ENCODE measurements around the gene CDK5R1. TPM values are rescaled to one million over a fixed set of nuclear protein-coding genes. Genes with fewer than 3 reads are reported as not detected.

CDK5R1 gene
- polyA plus RNA-seq, 1 experiment, result 0.26 TPM

- CTCF ChIA-PET, result interaction anchor here (1.1 to 1.3 kb wide), 3 partner anchors 9 to 23 kb away, joined by 3 read pairs; no protein-coding TSS in a partner anchor
- POLR2A ChIA-PET, result no interaction called here
- Histone ChIP-seq H3K4me3 (ENCODE audit: low read depth, low read length) (no peak overlapping the region), H3K36me3 (ENCODE audit: control insufficient read depth, insufficient read depth, low read length) (no peaks in the 10 kb centered on the region; the same call in 1 of the 2 replicates), H3K27me3 (ENCODE audit: control insufficient read depth, insufficient read depth, low read length) (no peaks in the 10 kb centered on the region)
- no peak for DNase-seq (ENCODE audit: low read depth)
- TF ChIP-seq CTCF (IDR thresholded peaks at IDR 0.05; ENCODE audit: insufficient read depth, low read depth, low read length), result no peak
Measured at GRCh38 chr17:32492264-32492589, 5.4 kb downstream of the CDK5R1 start.

GRCh38 chr17:32492648-32493289 lies 6.0 kb downstream of the CDK5R1 start:
- Histone ChIP-seq H3K36me3 (ENCODE audit: control insufficient read depth, insufficient read depth, low read length) (no peaks in the 10 kb centered on the region; the same call in 1 of the 2 replicates), H3K4me3 (ENCODE audit: low read depth, low read length) (no peak overlapping the region), H3K27me3 (ENCODE audit: control insufficient read depth, insufficient read depth, low read length) (no peaks in the 10 kb centered on the region)
- DNase-seq (ENCODE audit: low read depth), result no peak
- ChIA-PET CTCF (no interaction called here), POLR2A (no interaction called here)
- no peak for TF ChIP-seq CTCF (IDR thresholded peaks at IDR 0.05; ENCODE audit: insufficient read depth, low read depth, low read length)

GRCh38 chr17:32493571-32493970 lies 6.8 kb downstream of the CDK5R1 start:
- Histone ChIP-seq H3K36me3 (ENCODE audit: control insufficient read depth, insufficient read depth, low read length) (no peaks in the 10 kb centered on the region; the same call in 1 of the 2 replicates), H3K27me3 (ENCODE audit: control insufficient read depth, insufficient read depth, low read length) (no peaks in the 10 kb centered on the region), H3K4me3 (ENCODE audit: low read depth, low read length) (no peak overlapping the region)
- CTCF ChIA-PET, result no interaction called here
- no peak for TF ChIP-seq CTCF (IDR thresholded peaks at IDR 0.05; ENCODE audit: insufficient read depth, low read depth, low read length)
- no peak for DNase-seq (ENCODE audit: low read depth)
- POLR2A ChIA-PET, result no interaction called here

GRCh38 chr17:32493976-32494513 lies 7.3 kb downstream of the CDK5R1 start:
- H3K4me3 ChIP-seq (ENCODE audit: low read depth, low read length), result no peak overlapping the region
- POLR2A ChIA-PET, result no interaction called here
- no peak for DNase-seq (ENCODE audit: low read depth)
- no peaks in the 10 kb centered on the region for H3K27me3 ChIP-seq (ENCODE audit: control insufficient read depth, insufficient read depth, low read length)
- H3K36me3 ChIP-seq (ENCODE audit: control insufficient read depth, insufficient read depth, low read length), result no peaks in the 10 kb centered on the region
- TF ChIP-seq CTCF (IDR thresholded peaks at IDR 0.05; ENCODE audit: insufficient read depth, low read depth, low read length), result no peak
- CTCF ChIA-PET, result no interaction called here

- Histone ChIP-seq H3K36me3 (ENCODE audit: control insufficient read depth, insufficient read depth, low read length) (no peaks in the 10 kb centered on the region), H3K4me3 (ENCODE audit: low read depth, low read length) (no peak overlapping the region), H3K27me3 (ENCODE audit: control insufficient read depth, insufficient read depth, low read length) (no peaks in the 10 kb centered on the region)
- CTCF ChIA-PET, result interaction anchor here (1.0 kb wide), 1 partner anchor 33 kb away, joined by 3 read pairs; no protein-coding TSS in a partner anchor
- DNase-seq (ENCODE audit: low read depth), result no peak
- TF ChIP-seq CTCF (IDR thresholded peaks at IDR 0.05; ENCODE audit: insufficient read depth, low read depth, low read length), result no peak
- POLR2A ChIA-PET, result no interaction called here
Measured at GRCh38 chr17:32494621-32495358, 8.0 kb downstream of the CDK5R1 start.

All from BJ (cell line).